ENCODE data around the gene GPR132. TPM values are rescaled to one million over a fixed set of nuclear protein-coding genes. Genes with fewer than 3 reads are reported as not detected.

GPR132 gene
- total and polyA plus RNA-seq, 2 of the 8 experiments (the other 6 are each of a cell fraction or from before 2014, with no cell fraction given) = 0.11 TPM; not detected in 1

DNA sequence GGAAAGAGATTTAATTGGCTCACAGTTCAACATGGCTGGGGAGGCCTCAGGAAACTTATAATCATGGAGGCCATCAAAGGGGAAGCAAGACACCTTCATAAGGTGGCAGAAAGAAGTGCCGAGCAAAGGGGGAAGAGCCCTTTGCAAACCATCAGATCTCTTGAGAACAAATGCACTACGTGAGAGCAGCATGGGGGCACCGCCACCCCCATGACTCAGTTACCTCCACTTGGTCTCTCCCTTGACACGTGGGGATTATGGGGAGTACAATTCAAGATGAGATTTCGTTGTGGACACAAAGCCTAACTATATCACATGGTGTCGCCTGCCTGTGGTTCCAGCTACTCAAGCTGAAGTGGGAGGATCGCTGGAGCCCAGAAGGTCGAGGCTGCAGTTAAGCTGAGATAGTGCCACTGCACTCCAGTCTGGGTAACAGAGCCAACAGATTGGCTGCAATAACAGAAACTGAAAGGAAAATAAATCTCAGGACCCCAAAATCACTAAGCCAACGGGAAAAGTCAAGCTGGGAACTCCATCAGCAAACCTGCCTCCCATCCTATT lies 34.3 kb downstream of the GPR132 start (continued):
- TF ChIP-seq PHF8 (conservative IDR thresholded peaks at IDR 0.05; ENCODE audit: low read depth, low read length) = no peak

All from H1 (cell line).